A549 (cell line): Measurements from ENCODE around the gene LEMD1. TPM values are rescaled to one million over a fixed set of nuclear protein-coding genes. Genes with fewer than 3 reads are reported as not detected.

Experiments used
- ATAC-seq, 2 experiments: fragments of 200-7000 bp in 1 of 2; fragments of >200 bp in 1 of 2; cut with Nextera tagmentation in 1 of 2; cut with Tn5 transposase in 1 of 2; 3 replicates each; pipeline versions ENCODE4 v1.8.0 to v1.9.1; 2018 to 2020; ENCODE audit warnings: mild to moderate bottlenecking in 1 of 2, moderate library complexity in 1 of 2
- CTCF ChIA-PET: fragments of 300-600 bp; sonication (Branson Sonifier 250); formaldehyde crosslinking; extraction: SDS; loops from one replicate; lab custom pipeline; 2021; ENCODE audit warnings: antibody characterized with exemption, inconsistent platforms; lab: Yijun Ruan, JAX
- POLR2A ChIA-PET: fragments of 350-600 bp; formaldehyde crosslinking; extraction: SDS; loops from one replicate; lab custom pipeline; 2021; ENCODE audit warnings: antibody characterized with exemption, inconsistent platforms; lab: Yijun Ruan, JAX
- DNase-seq, 2 experiments: peaks; one replicate each; pipeline versions ENCODE4 v3.0.0 to v3.0.0-alpha.2; 2011 to 2016; ENCODE audit warnings: low read depth in 1 of 2, low spot score in 1 of 2
- FAIRE-seq: peaks from 2 replicates; lab custom pipeline; 2011; peaks lifted over from hg19 to GRCh38; lab: Jason Lieb, UNC
- H3K27ac ChIP-seq, 2 experiments: fragments of >200 bp; sonication (Bioruptor Twin); formaldehyde crosslinking; 3 replicates each; pipeline ENCODE4 v1.5.1; 2016 to 2017
- H3K4me1 ChIP-seq: fragments of >200 bp; sonication (Bioruptor Twin); formaldehyde crosslinking; 3 replicates; pipeline ENCODE4 v1.6.1; 2016
- H3K4me2 ChIP-seq: fragments of >200 bp; sonication (Bioruptor Twin); formaldehyde crosslinking; 3 replicates; pipeline ENCODE4 v1.6.1; 2016
- H3K4me3 ChIP-seq: fragments of >200 bp; sonication (Bioruptor Twin); formaldehyde crosslinking; 3 replicates; pipeline ENCODE4 v1.5.1; 2016
- H3K9me3 ChIP-seq: fragments of >200 bp; sonication (Bioruptor Twin); formaldehyde crosslinking; 3 replicates; pipeline ENCODE4 v1.6.1; 2016
- BHLHE40 ChIP-seq: IDR thresholded peaks from 2 replicates; pipeline ENCODE4 v1.6.1; 2012; ENCODE audit warnings: low read depth, low read length, inconsistent platforms
- CBX2 ChIP-seq: fragments of 200-600 bp; sonication (generic); IDR thresholded peaks from 2 replicates; pipeline ENCODE4 v1.6.1; 2016; ENCODE audit warnings: low read depth, mild to moderate bottlenecking, borderline replicate concordance
- CBX8 ChIP-seq: fragments of 200-600 bp; sonication (generic); IDR thresholded peaks from 2 replicates; pipeline ENCODE4 v1.6.1; 2016
- CEBPB ChIP-seq, 2 experiments: fragments of >200 bp in 1 of 2; sonication (Bioruptor Twin) in 1 of 2; formaldehyde crosslinking in 1 of 2; IDR thresholded peaks; 2 replicates each; pipeline ENCODE4 v1.6.1; 2012 to 2016
- CHD2 ChIP-seq: fragments of 150-350 bp; IDR thresholded peaks from 2 replicates; pipeline ENCODE4 v1.6.1; 2014; ENCODE audit warnings: low read length; ENCODE audit not compliant: partially characterized antibody
- EHMT2 ChIP-seq: fragments of 200-600 bp; sonication (generic); IDR thresholded peaks from 2 replicates; pipeline ENCODE4 v1.6.1; 2016; ENCODE audit warnings: antibody characterized with exemption, low read depth, mild to moderate bottlenecking, moderate library complexity
- EP300 ChIP-seq, 2 experiments: fragments of >200 bp; sonication (Bioruptor Twin); formaldehyde crosslinking; IDR thresholded peaks; 2 replicates in 1 of 2; 3 replicates in 1 of 2; pipeline ENCODE4 v1.6.1; 2016 to 2017
- GATA3 ChIP-seq: IDR thresholded peaks from 2 replicates; pipeline ENCODE4 v1.6.1; 2012; ENCODE audit warnings: borderline replicate concordance
- HDAC2 ChIP-seq: fragments of 200-600 bp; sonication (generic); IDR thresholded peaks from 2 replicates; pipeline ENCODE4 v1.6.1; 2016
- HOXB5 ChIP-seq: fragments of 250-450 bp; sonication (Bioruptor Pico); IDR thresholded peaks from 2 replicates; pipeline ENCODE4 v1.5.0; 2020; ENCODE audit warnings: mild to moderate bottlenecking, moderate library complexity
- JUN ChIP-seq, 2 experiments: fragments of >200 bp; sonication (Bioruptor Twin); formaldehyde crosslinking; IDR thresholded peaks; 2 replicates in 1 of 2; 3 replicates in 1 of 2; pipeline ENCODE4 v1.6.1; 2016 to 2017
- JUNB ChIP-seq: fragments of >200 bp; sonication (Bioruptor Twin); formaldehyde crosslinking; IDR thresholded peaks from 2 replicates; pipeline ENCODE4 v1.6.1; 2016
- KDM5A ChIP-seq: fragments of 200-600 bp; sonication (generic); IDR thresholded peaks from 2 replicates; pipeline ENCODE4 v1.6.1; 2016; ENCODE audit warnings: antibody characterized with exemption, mild to moderate bottlenecking
- MAZ ChIP-seq: fragments of 150-350 bp; IDR thresholded peaks from 2 replicates; pipeline ENCODE4 v1.6.1; 2014; ENCODE audit warnings: antibody characterized with exemption, low read depth, low read length, borderline replicate concordance
- MYC ChIP-seq: IDR thresholded peaks from 2 replicates; pipeline ENCODE4 v1.6.1; 2012; ENCODE audit warnings: mild to moderate bottlenecking, inconsistent platforms, low read length, improper control_type of control experiment, borderline replicate concordance
- NFE2L2 ChIP-seq: fragments of 150-350 bp; conservative IDR thresholded peaks from 2 replicates; pipeline ENCODE4 v1.6.1; 2014; ENCODE audit warnings: low read length
- POLR2AphosphoS2 ChIP-seq: conservative IDR thresholded peaks from 2 replicates; pipeline ENCODE4 v1.6.1; 2012; ENCODE audit warnings: low read length, improper control_type of control experiment, inconsistent platforms
- RAD21 ChIP-seq, 2 experiments: fragments of >200 bp in 1 of 2; sonication (Bioruptor Twin) in 1 of 2; formaldehyde crosslinking in 1 of 2; IDR thresholded peaks in 1 of 2; conservative IDR thresholded peaks in 1 of 2; 2 replicates in 1 of 2; 3 replicates in 1 of 2; pipeline ENCODE4 v1.6.1; 2012 to 2018; ENCODE audit warnings: inconsistent platforms in 1 of 2
- RCOR1 ChIP-seq: fragments of 150-350 bp; IDR thresholded peaks from 2 replicates; pipeline ENCODE4 v1.6.1; 2014; ENCODE audit warnings: antibody characterized with exemption, low read length, low read depth
- RFX5 ChIP-seq: fragments of 450-650 bp; IDR thresholded peaks from 2 replicates; pipeline ENCODE4 v1.7.1; 2014; ENCODE audit warnings: antibody characterized with exemption, mild to moderate bottlenecking, moderate library complexity
- RNF2 ChIP-seq: fragments of 200-600 bp; sonication (generic); IDR thresholded peaks from 2 replicates; pipeline ENCODE4 v1.6.1; 2016; ENCODE audit warnings: low read depth, mild to moderate bottlenecking, antibody characterized with exemption, moderate library complexity, borderline replicate concordance
- SMC3 ChIP-seq: fragments of >200 bp; sonication (Bioruptor Twin); formaldehyde crosslinking; IDR thresholded peaks from 3 replicates; pipeline ENCODE4 v1.6.1; 2018; ENCODE audit warnings: inconsistent platforms
- SREBF2 ChIP-seq: fragments of 450-650 bp; IDR thresholded peaks from 2 replicates; pipeline ENCODE4 v1.6.1; 2014; ENCODE audit warnings: mild to moderate bottlenecking, moderate library complexity
- TFCP2L1 ChIP-seq: fragments of 250-450 bp; sonication (Bioruptor Pico); IDR thresholded peaks from 2 replicates; pipeline ENCODE4 v1.5.0; 2021; ENCODE audit warnings: mild to moderate bottlenecking
- TP53 ChIP-seq: fragments of 250-450 bp; sonication (Bioruptor Pico); IDR thresholded peaks from 2 replicates; pipeline ENCODE4 v1.5.0; 2021; ENCODE audit warnings: mild to moderate bottlenecking, moderate library complexity
- ZFP36 ChIP-seq: fragments of 450-650 bp; IDR thresholded peaks from 2 replicates; pipeline ENCODE4 v1.6.1; 2014; ENCODE audit warnings: borderline replicate concordance; ENCODE audit not compliant: partially characterized antibody
- ZNF302 ChIP-seq: fragments of 250-450 bp; sonication (Bioruptor Pico); IDR thresholded peaks from 2 replicates; pipeline ENCODE4 v1.9.0; 2021; ENCODE audit warnings: inconsistent platforms, mild to moderate bottlenecking, moderate library complexity
- ZSCAN20 ChIP-seq: fragments of 250-450 bp; sonication (Bioruptor Pico); IDR thresholded peaks from 2 replicates; pipeline ENCODE4 v1.8.0; 2022; ENCODE audit warnings: mild to moderate bottlenecking, moderate library complexity
- WGBS: methylation state at CpG from one replicate; pipeline ENCODE4 v1.1.6; 2017; ENCODE audit errors: missing lambda C conversion rate; 5-methylcytosine and 5-hydroxymethylcytosine counted together
- polyA plus RNA-seq, 4 experiments: library from polyadenylated mRNA; depleted of rRNA in 3 of 4; stranded (reverse); fragments of >200 nt; fragmentation: RNase III in 1 of 4; extraction: RNeasy Plus Mini Kit Qiagen cat#74134 plus additional on column Dnase treatment in 1 of 4; gene quantifications; 2 replicates in 3 of 4; 3 replicates in 1 of 4; pipeline ENCODE4 v1.2.3, GENCODE V29; 2011 to 2017
- TF ChIP-seq, protein P1 (sequence below): fragments of 450-650 bp; IDR thresholded peaks from 2 replicates; pipeline ENCODE4 v1.6.1; 2014; ENCODE audit warnings: antibody characterized with exemption
- TF ChIP-seq, protein P2 (sequence below): fragments of 250-450 bp; sonication (Bioruptor Pico); IDR thresholded peaks from 2 replicates; pipeline ENCODE4 v1.5.0; 2020; ENCODE audit warnings: low read depth, mild to moderate bottlenecking, moderate library complexity
- TF ChIP-seq, protein P3 (sequence below): fragments of 250-450 bp; sonication (Bioruptor Pico); IDR thresholded peaks from 2 replicates; pipeline ENCODE4 v1.5.0; 2021; ENCODE audit warnings: mild to moderate bottlenecking, moderate library complexity, borderline replicate concordance

LEMD1 gene
- polyA plus RNA-seq, 2 of the 4 experiments (the other 2 are of a cell fraction) = 0.14 to 0.18 TPM

DNA sequence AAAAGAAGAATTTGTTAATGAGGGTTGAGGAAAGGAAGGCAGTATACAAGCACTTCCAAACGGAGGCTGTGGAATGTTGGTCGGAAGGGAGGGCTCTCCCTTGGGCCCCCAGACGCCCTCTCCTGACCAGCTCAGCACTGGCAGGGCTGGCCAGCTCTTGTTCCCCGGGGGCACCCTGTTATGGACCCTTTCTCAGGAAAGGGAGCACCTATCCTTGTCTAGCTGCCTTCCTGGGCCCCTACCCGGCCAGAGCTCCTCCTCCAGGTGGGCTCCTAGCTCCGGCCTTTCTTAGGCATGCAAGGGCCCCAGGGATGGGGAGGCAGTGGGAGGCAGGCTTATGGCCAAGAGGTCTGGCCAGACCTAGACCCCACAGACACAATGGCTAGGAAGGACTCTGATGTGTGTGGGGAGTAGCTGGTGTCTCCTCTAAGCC lies 33.1 kb upstream of the LEMD1 start:
- Histone ChIP-seq H3K4me3 (no peak overlapping the region), H3K9me3 (no peaks in the 10 kb centered on the region), H3K27ac (no peak overlapping the region), H3K4me1 (peaks cover 21% of the 10 kb centered on the region), H3K4me2 (no peak overlapping the region)
- 26% methylated on average over 6 of the region's 6 CpGs for WGBS
- ATAC-seq = no peak; a peak in 2 of 6 replicates
- ChIA-PET POLR2A (no interaction called here), CTCF (interaction anchor here (0.8 to 4.3 kb wide), 14 partner anchors 14 to 648 kb away, joined by 3 to 22 read pairs (median 4); no protein-coding TSS in a partner anchor)
- no peak for DNase-seq
- FAIRE-seq = no peak
- TF ChIP-seq JUNB (no peak), TFCP2L1 (CRISPR knock-in tag) (no peak), GATA3 (no peak), ZFP36 (no peak), MYC (no peak), RNF2 (no peak)

DNA sequence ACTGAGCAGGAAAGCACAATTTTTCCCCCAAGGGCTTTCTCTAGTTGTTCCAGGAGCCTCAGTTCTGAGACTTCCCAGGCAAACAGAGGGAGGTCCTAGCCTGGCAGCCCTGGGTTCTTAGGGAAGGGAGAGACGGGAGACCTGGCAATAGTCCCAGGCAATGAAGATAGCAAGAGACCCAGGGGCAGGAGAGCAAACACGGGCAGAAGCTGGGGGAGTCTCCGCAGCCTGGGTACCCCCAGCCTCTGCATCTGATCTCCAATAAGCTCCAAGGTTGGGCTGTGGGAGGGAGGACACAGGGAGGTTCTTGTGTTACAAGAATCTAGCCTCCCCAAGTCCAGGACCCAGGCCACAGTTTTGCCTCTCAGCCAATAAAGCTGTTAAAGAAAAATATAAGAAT lies 31.6 kb upstream of the LEMD1 start:
- no peak overlapping the region for H3K27ac ChIP-seq
- ATAC-seq = no peak
- H3K4me3 ChIP-seq = no peak overlapping the region
- 14% methylated on average over 3 of the region's 3 CpGs for WGBS
- POLR2A ChIA-PET = no interaction called here
- H3K4me2 ChIP-seq = no peak overlapping the region
- DNase-seq = no peak
- no peaks in the 10 kb centered on the region for H3K9me3 ChIP-seq
- peaks cover 27% of the 10 kb centered on the region for H3K4me1 ChIP-seq
- no peak for FAIRE-seq
- TF ChIP-seq POLR2AphosphoS2 = no peak
- no peak for TF ChIP-seq BHLHE40
- TF ChIP-seq ZNF302 (CRISPR knock-in tag) = no peak
- no peak for TF ChIP-seq NFE2L2
- no peak for TF ChIP-seq CEBPB (IDR thresholded peaks at IDR 0.05)
- no peak for TF ChIP-seq TP53 (CRISPR knock-in tag)
- TF ChIP-seq CHD2 = no peak
- TF ChIP-seq EP300 (IDR thresholded peaks at IDR 0.05) = no peak
- TF ChIP-seq KDM5A = no peak
- TF ChIP-seq RCOR1 = no peak
- CTCF ChIA-PET = interaction anchor here (0.6 to 3.5 kb wide), 9 partner anchors 15 to 1888 kb away, joined by 3 to 14 read pairs (median 3); no protein-coding TSS in a partner anchor

DNA sequence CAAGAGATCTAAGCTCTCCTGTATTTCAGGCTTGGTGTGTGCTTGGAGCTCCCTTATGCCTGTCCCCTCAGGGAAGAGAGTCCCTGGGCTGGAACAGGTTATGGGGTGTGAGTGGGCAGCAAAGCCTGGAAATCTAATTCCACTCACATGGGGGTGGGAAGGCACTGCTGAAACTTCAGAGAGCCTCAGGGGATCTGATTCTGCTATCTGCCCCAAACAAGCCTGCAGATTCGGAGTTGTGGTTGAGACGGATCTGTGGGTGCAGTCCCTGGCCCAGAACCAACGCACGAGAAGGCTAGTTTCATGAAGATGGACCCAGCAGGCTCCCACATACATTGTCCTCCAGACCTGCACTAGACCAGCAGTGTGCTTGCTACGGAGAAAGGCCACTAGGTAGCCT lies 31.1 kb upstream of the LEMD1 start:
- ChIA-PET POLR2A (no interaction called here), CTCF (interaction anchor here (0.6 to 2.5 kb wide), 10 partner anchors 14 to 1888 kb away, joined by 3 to 14 read pairs (median 4); no protein-coding TSS in a partner anchor)

More for the DNA sequence above, 31.1 kb upstream of the LEMD1 start:
- no peak for ATAC-seq
- no peak overlapping the region for H3K27ac ChIP-seq
- no peaks in the 10 kb centered on the region for H3K9me3 ChIP-seq
- no peak for FAIRE-seq
- no peak overlapping the region for H3K4me2 ChIP-seq
- no peak for DNase-seq
- 19% methylated on average over 5 of the region's 5 CpGs for WGBS
- no peak overlapping the region for H3K4me3 ChIP-seq
- peaks cover 27% of the 10 kb centered on the region for H3K4me1 ChIP-seq
- TF ChIP-seq RFX5 (no peak), ZSCAN20 (no peak), NFE2L2 (no peak), SMC3 (no peak), SREBF2 (no peak), EHMT2 (no peak), JUN (IDR thresholded peaks at IDR 0.05) (no peak), CBX8 (no peak), MAZ (no peak), RAD21 (conservative IDR thresholded peaks at IDR 0.05 in 1 of 2, IDR thresholded peaks at IDR 0.05 in 1 of 2) (no peak), GATA3 (no peak), MYC (no peak), HOXB5 (CRISPR knock-in tag) (no peak), CBX2 (no peak), JUNB (no peak), POLR2AphosphoS2 (no peak), HDAC2 (no peak)
- TF ChIP-seq, protein P1, sequence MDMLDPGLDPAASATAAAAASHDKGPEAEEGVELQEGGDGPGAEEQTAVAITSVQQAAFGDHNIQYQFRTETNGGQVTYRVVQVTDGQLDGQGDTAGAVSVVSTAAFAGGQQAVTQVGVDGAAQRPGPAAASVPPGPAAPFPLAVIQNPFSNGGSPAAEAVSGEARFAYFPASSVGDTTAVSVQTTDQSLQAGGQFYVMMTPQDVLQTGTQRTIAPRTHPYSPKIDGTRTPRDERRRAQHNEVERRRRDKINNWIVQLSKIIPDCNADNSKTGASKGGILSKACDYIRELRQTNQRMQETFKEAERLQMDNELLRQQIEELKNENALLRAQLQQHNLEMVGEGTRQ = no peak
- TF ChIP-seq, protein P2, sequence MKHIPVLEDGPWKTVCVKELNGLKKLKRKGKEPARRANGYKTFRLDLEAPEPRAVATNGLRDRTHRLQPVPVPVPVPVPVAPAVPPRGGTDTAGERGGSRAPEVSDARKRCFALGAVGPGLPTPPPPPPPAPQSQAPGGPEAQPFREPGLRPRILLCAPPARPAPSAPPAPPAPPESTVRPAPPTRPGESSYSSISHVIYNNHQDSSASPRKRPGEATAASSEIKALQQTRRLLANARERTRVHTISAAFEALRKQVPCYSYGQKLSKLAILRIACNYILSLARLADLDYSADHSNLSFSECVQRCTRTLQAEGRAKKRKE (CRISPR knock-in tag) = no peak
- TF ChIP-seq, protein P3, sequence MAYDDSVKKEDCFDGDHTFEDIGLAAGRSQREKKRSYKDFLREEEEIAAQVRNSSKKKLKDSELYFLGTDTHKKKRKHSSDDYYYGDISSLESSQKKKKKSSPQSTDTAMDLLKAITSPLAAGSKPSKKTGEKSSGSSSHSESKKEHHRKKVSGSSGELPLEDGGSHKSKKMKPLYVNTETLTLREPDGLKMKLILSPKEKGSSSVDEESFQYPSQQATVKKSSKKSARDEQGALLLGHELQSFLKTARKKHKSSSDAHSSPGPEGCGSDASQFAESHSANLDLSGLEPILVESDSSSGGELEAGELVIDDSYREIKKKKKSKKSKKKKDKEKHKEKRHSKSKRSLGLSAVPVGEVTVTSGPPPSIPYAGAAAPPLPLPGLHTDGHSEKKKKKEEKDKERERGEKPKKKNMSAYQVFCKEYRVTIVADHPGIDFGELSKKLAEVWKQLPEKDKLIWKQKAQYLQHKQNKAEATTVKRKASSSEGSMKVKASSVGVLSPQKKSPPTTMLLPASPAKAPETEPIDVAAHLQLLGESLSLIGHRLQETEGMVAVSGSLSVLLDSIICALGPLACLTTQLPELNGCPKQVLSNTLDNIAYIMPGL (CRISPR knock-in tag) = no peak
